ENCODE data around the gene TNFRSF19. TPM values are rescaled to one million over a fixed set of nuclear protein-coding genes. Genes with fewer than 3 reads are reported as not detected.

Gene TNFRSF19
- total RNA-seq, 3 donors from 2014 or later: 0.32 to 3.8 (median 0.58) TPM

GRCh38 chr13:23643338-23644125 lies 73.3 kb downstream of the TNFRSF19 start:
- no peaks in the 10 kb centered on the region for H3K9me3 ChIP-seq
- no peaks in the 10 kb centered on the region for H3K4me1 ChIP-seq (ENCODE audit: low read depth)
- no peak for DNase-seq
- no peak for ATAC-seq
- H3K4me3 ChIP-seq: no peak overlapping the region
- intact Hi-C loops (cut with DNase I, micrococcal nuclease): no loop called here
- H3K36me3 ChIP-seq (ENCODE audit: low read depth): no peaks in the 10 kb centered on the region
- TF ChIP-seq CTCF (IDR thresholded peaks at IDR 0.05): no peak

DNA sequence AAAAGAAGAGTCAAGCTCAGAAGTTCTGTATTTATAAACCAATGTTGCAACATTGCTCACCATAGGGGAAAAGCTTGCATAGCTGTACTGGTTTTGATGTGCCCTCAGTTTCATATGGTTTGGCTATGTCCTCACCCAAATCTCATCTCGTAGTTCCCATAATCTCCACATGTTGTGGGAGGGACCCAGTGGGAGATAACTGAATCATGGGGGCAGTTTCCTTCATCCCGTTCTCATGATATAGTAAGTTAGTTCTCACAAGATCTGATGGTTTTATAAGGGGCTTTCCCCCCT lies 73.9 kb downstream of the TNFRSF19 start:
- ATAC-seq: no peak
- Histone ChIP-seq H3K9me3 (no peaks in the 10 kb centered on the region), H3K36me3 (ENCODE audit: low read depth) (no peaks in the 10 kb centered on the region), H3K4me3 (no peak overlapping the region), H3K4me1 (ENCODE audit: low read depth) (no peaks in the 10 kb centered on the region)
- intact Hi-C loops (cut with DNase I, micrococcal nuclease): no loop called here
- no peak for TF ChIP-seq CTCF (IDR thresholded peaks at IDR 0.05)
- no peak for DNase-seq

DNA sequence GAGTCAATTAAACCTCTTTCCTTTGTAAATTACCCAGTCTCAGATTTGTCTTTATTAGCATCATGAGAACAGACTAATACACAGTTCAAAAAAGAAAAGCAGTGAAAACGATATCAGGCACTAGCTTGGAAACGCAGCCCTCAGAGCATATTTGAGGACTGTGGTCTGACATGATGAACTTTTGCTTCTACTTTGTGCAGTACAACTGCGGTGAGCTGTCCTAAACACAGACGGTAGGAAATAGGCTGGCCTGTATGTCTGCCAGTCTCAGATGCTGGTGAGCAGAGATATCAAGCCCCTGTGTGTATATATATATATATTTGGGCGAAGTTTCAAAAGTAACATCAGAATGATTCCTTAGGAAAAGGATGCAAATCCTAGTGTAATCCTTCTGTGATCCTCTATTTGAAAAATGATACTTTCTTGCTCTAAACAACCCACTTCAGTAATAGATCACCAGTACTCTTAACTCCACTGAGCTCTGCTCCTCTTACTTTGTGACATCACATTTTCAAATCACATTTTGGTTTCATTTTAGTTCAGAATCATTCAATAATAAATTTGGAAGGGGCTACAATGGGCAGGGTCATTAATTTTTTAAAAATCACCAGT lies 74.4 kb downstream of the TNFRSF19 start:
- Histone ChIP-seq H3K4me1 (ENCODE audit: low read depth) (no peaks in the 10 kb centered on the region), H3K4me3 (no peak overlapping the region), H3K9me3 (no peaks in the 10 kb centered on the region), H3K36me3 (ENCODE audit: low read depth) (no peaks in the 10 kb centered on the region)
- no peak for DNase-seq
- intact Hi-C loops (cut with DNase I, micrococcal nuclease): no loop called here
- no peak for TF ChIP-seq CTCF (IDR thresholded peaks at IDR 0.05)
- no peak for ATAC-seq

DNA sequence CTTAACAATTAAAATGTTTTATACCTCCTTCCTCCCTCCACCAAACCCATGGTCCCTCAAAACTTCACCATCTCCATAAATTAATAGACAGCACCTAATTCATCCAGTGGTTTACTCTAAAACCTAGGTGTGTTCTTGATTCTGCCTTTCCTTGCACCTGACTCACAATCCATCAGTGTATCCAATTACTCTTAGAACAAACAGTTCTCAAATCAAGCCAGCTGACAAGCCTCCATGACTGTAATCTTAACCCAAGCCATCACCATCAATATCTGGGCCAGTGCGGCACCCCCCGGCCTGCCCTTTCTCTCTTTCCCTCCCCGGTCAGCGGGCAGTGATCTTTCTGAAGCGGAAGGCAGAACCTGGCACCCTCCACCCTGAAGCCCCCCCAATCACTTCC lies 75.6 kb downstream of the TNFRSF19 start:
- DNase-seq (no peak), ATAC-seq (no peak)
- intact Hi-C loops (cut with DNase I, micrococcal nuclease): no loop called here
- Histone ChIP-seq H3K36me3 (ENCODE audit: low read depth) (no peaks in the 10 kb centered on the region), H3K4me1 (ENCODE audit: low read depth) (no peaks in the 10 kb centered on the region), H3K4me3 (no peak overlapping the region), H3K9me3 (no peaks in the 10 kb centered on the region)
- TF ChIP-seq CTCF (IDR thresholded peaks at IDR 0.05): no peak

DNA sequence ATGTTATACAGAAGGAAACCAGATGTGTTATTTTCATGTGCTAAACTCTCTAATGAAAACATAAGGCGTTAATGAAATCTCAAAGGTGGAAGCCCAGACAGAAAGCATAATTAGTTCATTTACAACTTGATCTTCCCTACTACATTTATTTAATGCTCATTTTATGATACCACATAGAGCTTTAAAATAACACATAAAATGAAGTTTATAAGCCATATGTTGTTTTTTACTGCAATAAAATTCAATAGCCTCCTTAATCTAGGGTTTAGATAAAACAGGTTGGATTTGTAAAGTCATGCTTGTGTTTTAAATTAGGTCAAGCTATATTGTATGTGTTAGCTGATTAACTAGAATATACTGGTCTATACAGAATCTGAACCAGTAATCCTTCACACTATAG lies 81.2 kb downstream of the TNFRSF19 start:
- no peak overlapping the region for H3K4me3 ChIP-seq
- TF ChIP-seq CTCF (IDR thresholded peaks at IDR 0.05): no peak
- H3K4me1 ChIP-seq (ENCODE audit: low read depth): no peaks in the 10 kb centered on the region
- H3K36me3 ChIP-seq (ENCODE audit: low read depth): no peaks in the 10 kb centered on the region
- no peaks in the 10 kb centered on the region for H3K9me3 ChIP-seq
- intact Hi-C loops (cut with DNase I, micrococcal nuclease): no loop called here
- no peak for ATAC-seq
- no peak for DNase-seq
